NCI-H2227 (cell line): ENCODE results near the gene PLAU.

ENCODE experiments used
- DNase-seq: peaks from one replicate; lab custom pipeline; 2025; ENCODE audit not compliant: unreplicated experiment; lab: John Stamatoyannopoulos, UW

PLAU gene

DNA sequence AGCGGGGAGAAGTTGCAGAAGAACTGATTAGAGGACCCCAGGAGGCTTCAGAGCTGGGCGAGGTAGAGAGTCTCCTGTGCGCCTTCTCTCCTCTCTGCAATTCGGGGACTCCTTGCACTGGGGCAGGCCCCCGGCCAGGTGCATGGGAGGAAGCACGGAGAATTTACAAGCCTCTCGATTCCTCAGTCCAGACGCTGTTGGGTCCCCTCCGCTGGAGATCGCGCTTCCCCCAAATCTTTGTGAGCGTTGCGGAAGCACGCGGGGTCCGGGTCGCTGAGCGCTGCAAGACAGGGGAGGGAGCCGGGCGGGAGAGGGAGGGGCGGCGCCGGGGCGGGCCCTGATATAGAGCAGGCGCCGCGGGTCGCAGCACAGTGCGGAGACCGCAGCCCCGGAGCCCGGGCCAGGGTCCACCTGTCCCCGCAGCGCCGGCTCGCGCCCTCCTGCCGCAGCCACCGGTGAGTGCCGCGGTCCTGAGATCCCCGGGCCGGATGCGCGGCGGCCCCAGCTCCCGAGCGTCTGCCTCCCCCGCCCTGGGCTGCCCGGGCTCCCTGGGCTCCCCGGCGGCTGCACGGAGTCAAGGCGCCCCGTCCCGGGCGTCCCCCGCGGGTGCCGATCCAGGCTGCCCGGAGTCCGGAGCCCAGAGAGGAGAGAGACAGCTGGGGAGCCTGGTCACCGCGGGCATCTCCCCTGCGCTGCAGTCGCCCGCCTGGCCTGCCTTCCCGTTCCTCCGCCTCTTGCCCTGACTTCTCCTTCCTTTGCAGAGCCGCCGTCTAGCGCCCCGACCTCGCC, at the start of gene PLAU:
Gene PLAU, plus strand, starts transcription at position 369 of the 789 bp plus-strand sequence. CDS start 424 bp downstream, outside the sequence.
- DNase-seq: peak; percentile 21

- no peak for DNase-seq
Observed at GRCh38 chr10:73862011-73862410, 48.9 kb upstream of the PLAU start.

DNA sequence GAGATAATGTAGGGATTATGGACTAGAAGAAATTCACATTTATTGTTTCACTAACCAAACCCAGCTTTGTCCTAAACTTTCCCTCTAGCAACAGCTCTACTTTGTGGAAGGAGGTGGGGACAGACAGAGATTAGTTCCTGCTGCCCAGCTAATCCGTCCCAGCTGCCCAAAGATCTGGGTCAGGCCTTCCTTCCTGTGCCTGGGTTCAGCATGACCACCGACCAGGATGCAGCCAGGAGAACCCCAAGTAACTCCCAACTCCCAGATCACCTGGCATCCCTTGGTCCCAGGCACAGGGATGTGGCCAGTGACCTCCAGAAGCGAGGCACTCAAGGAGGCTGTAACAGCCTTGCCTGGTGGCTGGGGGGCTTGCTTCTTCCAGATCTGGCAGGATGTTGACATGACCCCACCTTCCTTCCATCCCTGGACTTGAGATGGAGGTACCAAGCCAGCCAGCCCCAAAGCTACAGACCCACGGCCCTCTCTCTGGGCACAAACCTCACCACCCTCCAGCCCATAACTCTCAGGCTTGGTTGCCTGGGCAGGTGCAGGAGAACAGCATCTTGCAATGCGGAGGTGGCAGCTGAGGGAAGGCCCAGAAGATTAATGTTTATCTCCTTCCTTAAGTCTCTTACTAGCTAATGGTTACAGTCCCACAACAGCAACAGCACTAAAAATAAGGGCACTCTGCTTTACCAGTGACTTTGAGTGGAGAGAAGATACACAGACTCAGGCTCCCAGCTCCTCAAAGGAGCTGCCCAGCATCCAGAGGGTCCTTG, 47.7 kb upstream of the PLAU start:
- DNase-seq: no peak

- no peak for DNase-seq
Observed at GRCh38 chr10:73864229-73864628, 46.7 kb upstream of the PLAU start.

- no peak for DNase-seq
Observed at GRCh38 chr10:73865107-73865458, 45.8 kb upstream of the PLAU start.

DNA sequence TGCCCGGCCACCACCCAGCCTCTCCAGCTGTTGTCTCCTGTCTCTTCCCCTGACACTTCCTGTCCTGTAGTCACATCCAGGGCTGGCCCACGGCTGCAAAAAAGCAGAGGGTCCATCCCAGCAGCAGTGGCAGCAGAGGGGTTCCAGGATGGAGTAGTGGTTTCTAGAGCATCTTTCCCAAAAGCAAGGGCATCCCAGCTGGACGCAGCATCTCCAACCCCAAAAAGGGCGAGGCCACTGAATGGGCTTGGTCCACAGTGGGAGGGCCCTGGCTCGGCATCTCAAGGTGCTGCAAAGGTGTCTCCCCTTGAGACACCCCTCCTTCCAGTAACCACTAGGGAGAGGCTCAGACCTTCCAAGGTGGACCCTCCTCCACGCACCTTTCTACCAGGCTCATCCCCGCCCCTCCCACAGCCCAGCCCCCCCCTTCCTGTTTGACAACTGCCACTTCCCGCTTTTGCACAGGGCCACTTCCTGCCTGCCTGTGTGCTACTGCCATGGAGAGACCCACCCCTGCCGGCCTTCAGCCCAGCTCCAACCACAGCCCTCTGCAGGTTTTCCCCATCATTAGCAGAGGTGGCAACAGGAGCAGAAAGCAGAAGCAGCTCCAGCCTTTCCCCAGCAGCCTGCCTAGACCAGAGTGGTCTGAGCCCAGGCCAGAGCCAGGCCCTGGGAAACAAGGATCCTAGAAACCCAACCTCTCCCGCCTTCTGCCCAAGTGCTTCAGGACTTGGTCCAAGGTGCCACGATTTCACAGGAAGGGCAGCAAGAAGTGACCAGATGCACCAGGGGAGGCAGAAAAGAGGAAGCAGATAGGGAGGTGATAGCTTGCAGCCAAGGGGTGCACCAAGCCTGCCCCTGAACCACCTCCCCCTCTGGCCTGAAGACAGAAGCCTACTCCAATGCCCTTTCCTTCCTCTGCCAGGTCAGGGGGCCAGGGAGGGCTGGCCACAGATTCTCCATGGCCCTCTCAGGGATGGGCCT, 45.2 kb upstream of the PLAU start:
- no peak for DNase-seq

- DNase-seq: no peak
Observed at GRCh38 chr10:73866621-73867020, 44.3 kb upstream of the PLAU start.

DNA sequence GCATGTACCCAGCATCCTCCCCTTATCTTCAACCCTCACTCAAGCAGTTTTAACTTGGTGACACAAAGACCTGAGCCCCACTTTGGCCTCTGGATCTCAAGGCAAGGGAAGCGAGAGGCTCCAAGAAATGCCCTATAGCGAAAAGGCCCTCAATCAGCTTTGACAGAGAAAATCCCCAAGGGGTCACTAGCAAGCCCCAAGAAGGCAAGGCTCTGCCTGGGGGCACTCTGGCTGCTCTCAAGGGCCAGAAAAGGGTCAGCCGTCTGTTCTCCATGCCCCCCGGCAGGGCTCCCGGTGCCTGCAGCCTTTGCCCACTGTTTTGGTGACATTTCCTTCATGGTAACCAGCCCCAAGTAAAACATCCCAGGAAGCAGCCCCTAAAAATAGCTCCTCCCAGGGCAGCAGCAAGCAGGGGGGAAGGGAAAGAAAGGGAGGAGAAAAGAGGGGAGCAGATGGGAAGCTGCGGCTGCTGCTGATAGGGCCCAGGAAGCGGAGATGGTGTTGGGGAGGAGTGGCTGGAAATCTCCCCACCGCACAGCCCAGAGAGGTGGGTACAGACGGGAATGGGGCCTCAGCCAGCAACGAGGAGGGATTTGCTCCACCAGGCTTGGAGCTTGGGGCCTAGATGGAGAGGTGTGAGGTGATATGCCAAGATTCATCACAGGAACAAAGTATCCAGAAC, 43.7 kb upstream of the PLAU start:
- no peak for DNase-seq

GRCh38 chr10:73867871-73868631, 42.9 kb upstream of the PLAU start:
- DNase-seq: no peak

DNA sequence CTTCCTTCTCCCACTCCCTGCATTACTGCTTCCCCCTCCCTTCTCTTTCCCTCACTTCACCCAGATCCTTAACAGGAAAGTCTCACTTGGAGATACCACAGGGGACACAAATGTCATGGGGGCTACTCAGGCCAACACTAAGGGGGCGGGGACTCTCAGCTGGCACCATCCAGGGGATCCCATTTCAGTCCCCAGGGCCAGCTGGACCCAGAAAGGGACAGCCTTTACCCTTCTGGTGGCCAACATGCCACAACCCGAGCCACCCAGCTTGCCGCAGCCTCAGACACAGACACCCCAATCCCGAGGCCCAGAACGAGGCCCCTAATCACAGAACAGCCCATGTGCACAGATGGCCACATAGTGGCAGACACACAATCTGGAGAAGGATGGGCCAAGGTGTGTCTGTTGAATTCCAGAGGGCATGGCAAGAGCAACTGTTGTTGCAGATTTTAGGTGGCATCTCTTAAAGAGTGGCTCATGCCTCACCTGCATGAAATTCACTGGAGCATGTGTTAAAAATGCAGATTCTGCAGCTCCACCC, 42.2 kb upstream of the PLAU start:
- DNase-seq: no peak

- DNase-seq: no peak
Observed at GRCh38 chr10:73871295-73872189, 39.4 kb upstream of the PLAU start.

- DNase-seq: no peak
Observed at GRCh38 chr10:73872190-73872710, 38.7 kb upstream of the PLAU start.

DNA sequence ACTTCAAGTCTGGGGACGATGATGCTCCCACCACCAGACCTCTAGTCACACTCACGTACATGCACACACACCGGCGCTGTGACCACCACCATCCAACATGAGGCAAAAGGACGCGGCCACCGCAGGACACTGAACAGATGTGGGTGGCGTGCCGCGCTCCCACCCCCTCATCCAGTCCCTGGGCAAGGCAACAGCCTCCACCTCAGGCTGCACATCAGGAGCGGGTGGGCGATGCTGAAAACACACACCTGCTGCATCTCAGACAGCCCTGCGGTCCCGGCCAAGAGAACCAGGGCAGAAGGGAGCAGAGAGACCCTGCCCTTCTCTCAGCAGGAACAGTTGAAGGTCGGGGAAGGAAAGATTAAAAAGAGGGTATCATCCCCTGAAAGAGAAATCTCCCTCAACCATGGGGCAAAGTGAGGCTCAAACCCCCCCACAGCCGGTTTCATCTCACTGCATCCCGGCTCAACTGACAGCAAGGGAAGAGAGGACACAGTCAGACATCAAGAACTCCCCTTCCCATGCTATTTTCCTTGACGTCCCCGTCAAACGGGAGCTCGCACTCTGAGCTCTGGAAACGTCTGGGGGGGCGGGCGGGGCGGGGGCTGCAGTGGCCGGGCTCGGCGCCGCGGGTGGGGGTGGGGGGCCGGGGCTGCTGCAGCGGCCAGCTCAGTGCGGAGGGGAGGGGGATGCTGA, 37.6 kb upstream of the PLAU start:
- DNase-seq: peak; percentile 26

GRCh38 chr10:73873838-73874215, 37.1 kb upstream of the PLAU start:
- DNase-seq: peak; percentile 26

DNA sequence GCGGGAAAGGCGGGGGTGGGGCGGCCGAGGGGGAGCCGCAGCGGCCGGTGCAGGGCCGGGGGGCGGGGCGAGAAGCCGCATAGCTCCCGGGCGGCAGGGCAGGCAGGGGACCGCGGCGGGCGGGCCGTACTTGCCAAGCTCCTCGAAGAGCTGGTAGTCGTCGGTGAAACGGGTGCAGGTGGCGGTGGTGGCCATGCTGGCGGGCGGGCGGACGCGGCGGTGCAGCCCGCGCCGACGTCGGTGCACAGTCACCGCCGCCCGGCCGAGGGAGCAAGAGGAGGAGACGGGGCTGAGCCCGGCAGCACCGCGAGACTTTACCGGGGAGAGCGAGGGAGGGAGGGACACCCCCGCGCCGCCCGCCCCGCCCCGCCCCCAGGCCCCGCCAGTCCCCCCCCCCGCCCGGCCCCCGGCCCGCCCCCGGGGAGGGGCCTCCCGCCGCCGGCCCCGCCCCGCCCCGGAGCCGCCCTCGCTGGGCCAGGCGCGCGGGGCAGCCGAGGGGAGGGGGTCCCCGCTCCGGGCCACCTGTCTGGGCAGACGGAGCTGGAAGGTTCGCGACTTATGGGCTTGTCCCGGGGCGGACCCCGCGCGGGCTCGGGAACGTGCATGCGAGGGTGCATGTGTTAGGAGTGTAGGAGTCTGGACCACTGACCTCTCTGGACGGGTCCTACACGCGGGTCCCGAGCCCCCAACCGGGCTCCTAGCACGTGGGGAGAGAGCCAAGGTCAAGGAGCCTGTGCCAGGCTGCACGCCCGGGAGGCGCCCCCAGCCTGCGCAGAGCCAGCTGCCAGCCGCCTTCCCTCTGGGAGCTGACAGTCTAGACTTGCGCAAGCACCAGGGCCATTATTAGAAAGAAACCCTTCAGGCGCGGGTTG, 36.4 kb upstream of the PLAU start, which contains the start of gene CAMK2G:
Gene CAMK2G, minus strand, starts transcription at position 289 of the 872 bp plus-strand sequence. Its CDS starts 94 bp downstream, at position 195.
- peak; percentile 81 for DNase-seq

DNA sequence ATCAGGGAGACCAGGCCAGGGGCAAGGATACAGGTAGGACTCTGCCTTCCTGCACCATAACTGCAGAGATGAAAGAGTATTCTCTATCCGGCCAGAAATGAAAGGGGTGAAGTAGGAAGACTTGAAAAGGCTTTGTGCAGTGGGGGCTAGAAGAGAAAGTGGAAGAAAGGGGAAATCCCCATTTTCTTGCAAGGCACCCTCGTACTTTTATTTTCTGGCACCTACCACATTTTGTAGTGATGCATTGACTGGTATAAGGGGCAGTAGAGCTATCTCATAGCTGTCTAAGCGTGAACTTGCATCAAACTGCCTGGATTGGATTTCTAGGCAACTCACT, 35.8 kb upstream of the PLAU start:
- DNase-seq: no peak

DNA sequence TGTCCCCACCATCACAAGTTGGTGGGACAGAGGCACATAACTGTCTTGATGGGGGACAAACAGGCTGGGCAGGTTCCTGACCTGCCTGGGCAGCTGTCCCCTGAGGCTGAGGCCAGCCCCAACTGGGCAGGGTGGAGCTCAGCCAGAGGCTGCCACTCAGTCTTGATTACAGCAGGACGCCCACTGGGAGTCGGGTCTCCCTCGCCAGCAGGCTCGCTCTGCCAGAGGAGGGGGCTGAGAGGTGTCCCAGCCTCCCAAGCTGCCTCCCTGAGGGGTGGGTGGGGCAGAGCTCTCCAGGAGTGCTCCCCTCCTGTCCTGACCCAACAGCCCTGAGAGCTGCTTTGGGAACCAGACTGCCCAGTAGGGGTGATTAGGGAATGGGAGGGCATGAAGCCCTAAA, 34.8 kb upstream of the PLAU start:
- no peak for DNase-seq
